HEK293 (cell line): ENCODE data around the gene PRKCE.
A peak's percentile ranks its signal among the peaks of the same experiment; 100 is the strongest.

ENCODE experiments used
- CTCF ChIA-PET: fragments of 350-600 bp; formaldehyde crosslinking; extraction: SDS; loops from one replicate; lab custom pipeline; 2021; ENCODE audit warnings: antibody characterized with exemption; lab: Yijun Ruan, JAX
- POLR2A ChIA-PET: fragments of 300-600 bp; formaldehyde crosslinking; extraction: SDS; loops from one replicate; lab custom pipeline; 2020; ENCODE audit warnings: antibody characterized with exemption, inconsistent platforms; lab: Yijun Ruan, JAX
- H3K27ac ChIP-seq: fragments of 200-500 bp; sonication (Bioruptor generic); 2 replicates; pipeline ENCODE4 v1.5.1; 2014; ENCODE audit warnings: low read depth, low read length, control low read depth, inconsistent platforms; ENCODE audit errors: extremely low read depth
- H3K36me3 ChIP-seq, 2 experiments: fragments of 200-500 bp in 1 of 2; sonication (Bioruptor generic) in 1 of 2; 1 replicate in 1 of 2; 2 replicates in 1 of 2; pipeline ENCODE4 v1.5.1; 2014 to 2017; ENCODE audit warnings: inconsistent platforms in 2 of 2, low read length in 2 of 2; ENCODE audit not compliant: control insufficient read depth in 2 of 2, insufficient read depth in 1 of 2
- H3K4me1 ChIP-seq: fragments of 200-500 bp; sonication (Bioruptor generic); 2 replicates; pipeline ENCODE4 v1.5.1; 2014; ENCODE audit warnings: mild to moderate bottlenecking, low read length, inconsistent platforms; ENCODE audit not compliant: control insufficient read depth, insufficient read depth
- H3K4me3 ChIP-seq: 2 replicates; pipeline ENCODE4 v1.5.1; 2011; ENCODE audit warnings: low read depth, mild to moderate bottlenecking, control low read depth, low read length, moderate library complexity
- H3K9me3 ChIP-seq: fragments of 200-500 bp; sonication (Bioruptor generic); 2 replicates; pipeline ENCODE4 v1.5.1; 2014; ENCODE audit warnings: low read depth, low read length, inconsistent platforms; ENCODE audit not compliant: control insufficient read depth, insufficient read depth
- GLIS1 ChIP-seq: fragments of 450-650 bp; formaldehyde crosslinking; IDR thresholded peaks from 2 replicates; pipeline ENCODE4 v1.5.1; 2016; ENCODE audit warnings: missing biosample characterization, missing genetic modification characterization
- KLF16 ChIP-seq: fragments of 450-650 bp; formaldehyde crosslinking; IDR thresholded peaks from 2 replicates; pipeline ENCODE4 v1.5.1; 2017; ENCODE audit warnings: missing biosample characterization, missing genetic modification characterization
- PRDM10 ChIP-seq: fragments of 450-650 bp; formaldehyde crosslinking; IDR thresholded peaks from 2 replicates; pipeline ENCODE4 v1.5.1; 2016; ENCODE audit warnings: missing biosample characterization, missing genetic modification characterization
- SP3 ChIP-seq: fragments of 450-650 bp; formaldehyde crosslinking; IDR thresholded peaks from 2 replicates; pipeline ENCODE4 v1.5.1; 2016; ENCODE audit warnings: missing biosample characterization, missing genetic modification characterization
- YY1 ChIP-seq: fragments of 450-650 bp; formaldehyde crosslinking; IDR thresholded peaks from 2 replicates; pipeline ENCODE4 v1.5.1; 2018; ENCODE audit warnings: missing biosample characterization, missing genetic modification characterization
- ZBTB1 ChIP-seq: fragments of 450-650 bp; formaldehyde crosslinking; IDR thresholded peaks from 2 replicates; pipeline ENCODE4 v1.5.1; 2016; ENCODE audit warnings: missing biosample characterization, missing genetic modification characterization
- ZBTB48 ChIP-seq: fragments of 450-650 bp; formaldehyde crosslinking; IDR thresholded peaks from 2 replicates; pipeline ENCODE4 v1.5.1; 2016; ENCODE audit warnings: missing biosample characterization, missing genetic modification characterization
- ZBTB6 ChIP-seq: fragments of 450-650 bp; formaldehyde crosslinking; IDR thresholded peaks from 2 replicates; pipeline ENCODE4 v1.5.1; 2017; ENCODE audit warnings: missing biosample characterization, missing genetic modification characterization
- ZEB2 ChIP-seq: fragments of 450-650 bp; formaldehyde crosslinking; IDR thresholded peaks from 2 replicates; pipeline ENCODE4 v1.5.1; 2016; ENCODE audit warnings: missing biosample characterization, missing genetic modification characterization
- ZNF292 ChIP-seq: fragments of 450-650 bp; formaldehyde crosslinking; IDR thresholded peaks from 2 replicates; pipeline ENCODE4 v1.5.1; 2016; ENCODE audit warnings: low read depth, missing biosample characterization, missing genetic modification characterization, borderline replicate concordance
- ZNF398 ChIP-seq: fragments of 450-650 bp; formaldehyde crosslinking; IDR thresholded peaks from 2 replicates; pipeline ENCODE4 v1.5.1; 2017; ENCODE audit warnings: missing biosample characterization, missing genetic modification characterization
- ZNF623 ChIP-seq: fragments of 450-650 bp; formaldehyde crosslinking; IDR thresholded peaks from 2 replicates; pipeline ENCODE4 v1.5.1; 2016; ENCODE audit warnings: missing biosample characterization, missing genetic modification characterization
- ZNF654 ChIP-seq: fragments of 450-650 bp; formaldehyde crosslinking; IDR thresholded peaks from 2 replicates; pipeline ENCODE4 v1.5.1; 2016; ENCODE audit warnings: low read depth, missing biosample characterization, missing genetic modification characterization
- ZNF792 ChIP-seq: fragments of 450-650 bp; formaldehyde crosslinking; IDR thresholded peaks from 2 replicates; pipeline ENCODE4 v1.5.1; 2016; ENCODE audit warnings: missing biosample characterization, missing genetic modification characterization
- ZNF837 ChIP-seq: fragments of 450-650 bp; formaldehyde crosslinking; IDR thresholded peaks from 2 replicates; pipeline ENCODE4 v1.5.1; 2016; ENCODE audit warnings: missing biosample characterization, missing genetic modification characterization
- TF ChIP-seq, protein P1 (sequence below): fragments of 450-650 bp; formaldehyde crosslinking; IDR thresholded peaks from 2 replicates; pipeline ENCODE4 v1.5.1; 2016; ENCODE audit warnings: missing biosample characterization, missing genetic modification characterization

Gene PRKCE

GRCh38 chr2:46075848-46076247, 424.4 kb downstream of the PRKCE start:
- Histone ChIP-seq H3K4me3 (no peak overlapping the region), H3K4me1 (no peaks in the 10 kb centered on the region), H3K36me3 (no peaks in the 10 kb centered on the region), H3K9me3 (no peaks in the 10 kb centered on the region), H3K27ac (no peak overlapping the region)
- TF ChIP-seq KLF16 (tag by site-specific recombination) (no peak), ZBTB1 (tag by site-specific recombination) (no peak), ZEB2 (no peak), ZNF398 (tag by site-specific recombination) (no peak), ZNF654 (tag by site-specific recombination) (no peak), ZBTB6 (tag by site-specific recombination) (no peak), SP3 (tag by site-specific recombination) (no peak)
- TF ChIP-seq, protein P1, sequence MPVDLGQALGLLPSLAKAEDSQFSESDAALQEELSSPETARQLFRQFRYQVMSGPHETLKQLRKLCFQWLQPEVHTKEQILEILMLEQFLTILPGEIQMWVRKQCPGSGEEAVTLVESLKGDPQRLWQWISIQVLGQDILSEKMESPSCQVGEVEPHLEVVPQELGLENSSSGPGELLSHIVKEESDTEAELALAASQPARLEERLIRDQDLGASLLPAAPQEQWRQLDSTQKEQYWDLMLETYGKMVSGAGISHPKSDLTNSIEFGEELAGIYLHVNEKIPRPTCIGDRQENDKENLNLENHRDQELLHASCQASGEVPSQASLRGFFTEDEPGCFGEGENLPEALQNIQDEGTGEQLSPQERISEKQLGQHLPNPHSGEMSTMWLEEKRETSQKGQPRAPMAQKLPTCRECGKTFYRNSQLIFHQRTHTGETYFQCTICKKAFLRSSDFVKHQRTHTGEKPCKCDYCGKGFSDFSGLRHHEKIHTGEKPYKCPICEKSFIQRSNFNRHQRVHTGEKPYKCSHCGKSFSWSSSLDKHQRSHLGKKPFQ, result no peak
- ChIA-PET POLR2A (no interaction called here), CTCF (no interaction called here)

DNA sequence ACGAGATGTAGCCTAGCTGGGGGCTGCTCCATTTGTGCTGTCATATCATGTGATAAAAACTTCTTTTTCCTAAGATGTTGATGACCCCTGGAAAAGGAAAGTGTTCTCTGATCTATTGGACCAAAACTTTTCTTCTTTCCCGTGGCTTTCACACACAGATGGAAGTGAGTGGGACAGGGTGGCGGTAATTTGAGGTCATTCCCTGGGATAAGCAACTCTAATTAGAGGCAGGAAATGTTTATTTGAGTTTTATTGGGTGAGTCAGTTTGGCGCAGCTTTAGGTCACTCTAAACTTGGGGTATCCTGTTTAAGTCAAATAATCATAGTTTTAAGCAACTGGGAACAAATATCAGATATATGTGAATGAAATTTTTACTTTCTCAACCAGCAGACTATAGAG, 424.8 kb downstream of the PRKCE start:
- POLR2A ChIA-PET, result no interaction called here
- no peaks in the 10 kb centered on the region for H3K4me1 ChIP-seq
- no peaks in the 10 kb centered on the region for H3K36me3 ChIP-seq
- CTCF ChIA-PET, result no interaction called here
- TF ChIP-seq GLIS1 (tag by site-specific recombination) (no peak), ZNF792 (tag by site-specific recombination) (no peak), PRDM10 (tag by site-specific recombination) (peak; percentile 81)
- H3K4me3 ChIP-seq, result no peak overlapping the region
- H3K27ac ChIP-seq, result no peak overlapping the region
- H3K9me3 ChIP-seq, result no peaks in the 10 kb centered on the region

GRCh38 chr2:46076875-46077274, 425.4 kb downstream of the PRKCE start:
- Histone ChIP-seq H3K27ac (no peak overlapping the region), H3K9me3 (no peaks in the 10 kb centered on the region), H3K4me1 (no peaks in the 10 kb centered on the region), H3K36me3 (no peaks in the 10 kb centered on the region), H3K4me3 (no peak overlapping the region)
- CTCF ChIA-PET, result no interaction called here
- TF ChIP-seq ZNF292 (no peak), ZBTB48 (tag by site-specific recombination) (no peak), YY1 (tag by site-specific recombination) (no peak), ZNF623 (tag by site-specific recombination) (no peak), ZNF837 (tag by site-specific recombination) (no peak)
- POLR2A ChIA-PET, result no interaction called here
